HEK293 (cell line): ENCODE measurements around the gene BMP10.

Source experiments
- CTCF ChIA-PET: fragments of 350-600 bp; formaldehyde crosslinking; extraction: SDS; loops from one replicate; lab custom pipeline; 2021; ENCODE audit warnings: antibody characterized with exemption; lab: Yijun Ruan, JAX
- POLR2A ChIA-PET: fragments of 300-600 bp; formaldehyde crosslinking; extraction: SDS; loops from one replicate; lab custom pipeline; 2020; ENCODE audit warnings: antibody characterized with exemption, inconsistent platforms; lab: Yijun Ruan, JAX
- H3K27ac ChIP-seq: fragments of 200-500 bp; sonication (Bioruptor generic); 2 replicates; pipeline ENCODE4 v1.5.1; 2014; ENCODE audit warnings: low read depth, low read length, control low read depth, inconsistent platforms; ENCODE audit errors: extremely low read depth
- H3K36me3 ChIP-seq, 2 experiments: fragments of 200-500 bp in 1 of 2; sonication (Bioruptor generic) in 1 of 2; 1 replicate in 1 of 2; 2 replicates in 1 of 2; pipeline ENCODE4 v1.5.1; 2014 to 2017; ENCODE audit warnings: inconsistent platforms in 2 of 2, low read length in 2 of 2; ENCODE audit not compliant: control insufficient read depth in 2 of 2, insufficient read depth in 1 of 2
- H3K4me1 ChIP-seq: fragments of 200-500 bp; sonication (Bioruptor generic); 2 replicates; pipeline ENCODE4 v1.5.1; 2014; ENCODE audit warnings: mild to moderate bottlenecking, low read length, inconsistent platforms; ENCODE audit not compliant: control insufficient read depth, insufficient read depth
- H3K4me3 ChIP-seq: 2 replicates; pipeline ENCODE4 v1.5.1; 2011; ENCODE audit warnings: low read depth, mild to moderate bottlenecking, control low read depth, low read length, moderate library complexity
- H3K9me3 ChIP-seq: fragments of 200-500 bp; sonication (Bioruptor generic); 2 replicates; pipeline ENCODE4 v1.5.1; 2014; ENCODE audit warnings: low read depth, low read length, inconsistent platforms; ENCODE audit not compliant: control insufficient read depth, insufficient read depth
- OVOL3 ChIP-seq: fragments of 450-650 bp; formaldehyde crosslinking; IDR thresholded peaks from 2 replicates; pipeline ENCODE4 v1.5.1; 2016; ENCODE audit warnings: missing biosample characterization, missing genetic modification characterization
- REPIN1 ChIP-seq: fragments of 450-650 bp; formaldehyde crosslinking; IDR thresholded peaks from 2 replicates; pipeline ENCODE4 v1.5.1; 2017; ENCODE audit warnings: missing biosample characterization, missing genetic modification characterization, low read depth
- ZBTB7A ChIP-seq: fragments of 450-650 bp; formaldehyde crosslinking; IDR thresholded peaks from 2 replicates; pipeline ENCODE4 v1.5.1; 2016; ENCODE audit warnings: low read depth, missing biosample characterization, missing genetic modification characterization
- ZNF112 ChIP-seq: fragments of 450-650 bp; formaldehyde crosslinking; IDR thresholded peaks from 2 replicates; pipeline ENCODE4 v1.5.0; 2017; ENCODE audit warnings: missing biosample characterization, missing genetic modification characterization
- ZNF114 ChIP-seq: fragments of 450-650 bp; formaldehyde crosslinking; IDR thresholded peaks from 2 replicates; pipeline ENCODE4 v1.5.0; 2017; ENCODE audit warnings: missing biosample characterization, missing genetic modification characterization
- ZNF140 ChIP-seq: fragments of 450-650 bp; formaldehyde crosslinking; IDR thresholded peaks from 2 replicates; pipeline ENCODE4 v1.5.1; 2016; ENCODE audit warnings: missing biosample characterization, missing genetic modification characterization
- ZNF155 ChIP-seq: fragments of 450-650 bp; formaldehyde crosslinking; IDR thresholded peaks from 2 replicates; pipeline ENCODE4 v1.5.1; 2016; ENCODE audit warnings: missing biosample characterization, missing genetic modification characterization
- ZNF175 ChIP-seq: fragments of 450-650 bp; formaldehyde crosslinking; IDR thresholded peaks from 2 replicates; pipeline ENCODE4 v1.5.1; 2016; ENCODE audit warnings: missing biosample characterization, missing genetic modification characterization
- ZNF214 ChIP-seq: fragments of 450-650 bp; formaldehyde crosslinking; IDR thresholded peaks from 2 replicates; pipeline ENCODE4 v1.5.1; 2017; ENCODE audit warnings: missing biosample characterization, mild to moderate bottlenecking, missing genetic modification characterization, borderline replicate concordance
- ZNF394 ChIP-seq: fragments of 450-650 bp; formaldehyde crosslinking; IDR thresholded peaks from 2 replicates; pipeline ENCODE4 v1.5.1; 2016; ENCODE audit warnings: missing biosample characterization, missing genetic modification characterization, mild to moderate bottlenecking, moderate library complexity, borderline replicate concordance
- ZNF404 ChIP-seq: fragments of 450-650 bp; formaldehyde crosslinking; IDR thresholded peaks from 2 replicates; pipeline ENCODE4 v1.5.1; 2017; ENCODE audit warnings: missing biosample characterization, missing genetic modification characterization
- ZNF514 ChIP-seq: fragments of 450-650 bp; formaldehyde crosslinking; IDR thresholded peaks from 2 replicates; pipeline ENCODE4 v1.5.1; 2016; ENCODE audit warnings: missing biosample characterization, missing genetic modification characterization
- ZNF521 ChIP-seq: fragments of 450-650 bp; formaldehyde crosslinking; IDR thresholded peaks from 2 replicates; pipeline ENCODE4 v1.5.1; 2017; ENCODE audit warnings: missing biosample characterization, mild to moderate bottlenecking, missing genetic modification characterization
- ZNF530 ChIP-seq: fragments of 450-650 bp; formaldehyde crosslinking; IDR thresholded peaks from 2 replicates; pipeline ENCODE4 v1.5.1; 2016; ENCODE audit warnings: low read depth, missing biosample characterization, missing genetic modification characterization
- ZNF544 ChIP-seq: fragments of 450-650 bp; formaldehyde crosslinking; IDR thresholded peaks from 2 replicates; pipeline ENCODE4 v1.5.0; 2017; ENCODE audit warnings: missing biosample characterization, missing genetic modification characterization
- ZNF555 ChIP-seq: fragments of 450-650 bp; formaldehyde crosslinking; conservative IDR thresholded peaks from 2 replicates; pipeline ENCODE4 v1.5.1; 2017; ENCODE audit warnings: missing biosample characterization, mild to moderate bottlenecking, missing genetic modification characterization, inconsistent platforms
- ZNF626 ChIP-seq: fragments of 450-650 bp; sonication (Bioruptor Pico); formaldehyde crosslinking; IDR thresholded peaks from 2 replicates; pipeline ENCODE4 v1.5.1; 2018; ENCODE audit warnings: missing biosample characterization, missing genetic modification characterization, inconsistent platforms
- ZNF629 ChIP-seq: fragments of 450-650 bp; formaldehyde crosslinking; IDR thresholded peaks from 2 replicates; pipeline ENCODE4 v1.5.1; 2017; ENCODE audit warnings: missing biosample characterization, missing genetic modification characterization
- ZNF654 ChIP-seq: fragments of 450-650 bp; formaldehyde crosslinking; IDR thresholded peaks from 2 replicates; pipeline ENCODE4 v1.5.1; 2016; ENCODE audit warnings: low read depth, missing biosample characterization, missing genetic modification characterization
- ZNF658 ChIP-seq: fragments of 450-650 bp; formaldehyde crosslinking; IDR thresholded peaks from 2 replicates; pipeline ENCODE4; 2016; ENCODE audit warnings: missing biosample characterization, missing genetic modification characterization
- ZNF768 ChIP-seq: fragments of 450-650 bp; formaldehyde crosslinking; IDR thresholded peaks from 2 replicates; pipeline ENCODE4 v1.5.1; 2018; ENCODE audit warnings: missing biosample characterization, mild to moderate bottlenecking, missing genetic modification characterization
- ZNF791 ChIP-seq: fragments of 450-650 bp; formaldehyde crosslinking; IDR thresholded peaks from 2 replicates; pipeline ENCODE4 v1.5.1; 2016; ENCODE audit warnings: missing biosample characterization, missing genetic modification characterization
- TF ChIP-seq, protein P1 (sequence below): fragments of 450-650 bp; formaldehyde crosslinking; IDR thresholded peaks from 2 replicates; pipeline ENCODE4 v1.5.1; 2016; ENCODE audit warnings: missing biosample characterization, missing genetic modification characterization, low read depth
- TF ChIP-seq, protein P2 (sequence below): fragments of 450-650 bp; IDR thresholded peaks from 2 replicates; pipeline ENCODE4 v1.5.1; 2018; ENCODE audit warnings: missing biosample characterization, missing genetic modification characterization

BMP10 gene

GRCh38 chr2:68878753-68879152 lies 7.6 kb upstream of the BMP10 start:
- no peaks in the 10 kb centered on the region for H3K4me1 ChIP-seq
- H3K9me3 ChIP-seq: no peaks in the 10 kb centered on the region
- ChIA-PET CTCF (interaction anchor here (0.6 to 2.3 kb wide), 6 partner anchors 10 to 749 kb away, joined by 3 to 9 read pairs (median 4); no protein-coding TSS in a partner anchor), POLR2A (no interaction called here)
- H3K36me3 ChIP-seq: no peaks in the 10 kb centered on the region
- H3K4me3 ChIP-seq: no peak overlapping the region
- no peak overlapping the region for H3K27ac ChIP-seq
- TF ChIP-seq ZNF521 (tag by site-specific recombination): no peak
- TF ChIP-seq, protein P1, sequence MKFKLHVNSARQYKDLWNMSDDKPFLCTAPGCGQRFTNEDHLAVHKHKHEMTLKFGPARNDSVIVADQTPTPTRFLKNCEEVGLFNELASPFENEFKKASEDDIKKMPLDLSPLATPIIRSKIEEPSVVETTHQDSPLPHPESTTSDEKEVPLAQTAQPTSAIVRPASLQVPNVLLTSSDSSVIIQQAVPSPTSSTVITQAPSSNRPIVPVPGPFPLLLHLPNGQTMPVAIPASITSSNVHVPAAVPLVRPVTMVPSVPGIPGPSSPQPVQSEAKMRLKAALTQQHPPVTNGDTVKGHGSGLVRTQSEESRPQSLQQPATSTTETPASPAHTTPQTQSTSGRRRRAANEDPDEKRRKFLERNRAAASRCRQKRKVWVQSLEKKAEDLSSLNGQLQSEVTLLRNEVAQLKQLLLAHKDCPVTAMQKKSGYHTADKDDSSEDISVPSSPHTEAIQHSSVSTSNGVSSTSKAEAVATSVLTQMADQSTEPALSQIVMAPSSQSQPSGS (tag by site-specific recombination): peak; percentile 49

DNA sequence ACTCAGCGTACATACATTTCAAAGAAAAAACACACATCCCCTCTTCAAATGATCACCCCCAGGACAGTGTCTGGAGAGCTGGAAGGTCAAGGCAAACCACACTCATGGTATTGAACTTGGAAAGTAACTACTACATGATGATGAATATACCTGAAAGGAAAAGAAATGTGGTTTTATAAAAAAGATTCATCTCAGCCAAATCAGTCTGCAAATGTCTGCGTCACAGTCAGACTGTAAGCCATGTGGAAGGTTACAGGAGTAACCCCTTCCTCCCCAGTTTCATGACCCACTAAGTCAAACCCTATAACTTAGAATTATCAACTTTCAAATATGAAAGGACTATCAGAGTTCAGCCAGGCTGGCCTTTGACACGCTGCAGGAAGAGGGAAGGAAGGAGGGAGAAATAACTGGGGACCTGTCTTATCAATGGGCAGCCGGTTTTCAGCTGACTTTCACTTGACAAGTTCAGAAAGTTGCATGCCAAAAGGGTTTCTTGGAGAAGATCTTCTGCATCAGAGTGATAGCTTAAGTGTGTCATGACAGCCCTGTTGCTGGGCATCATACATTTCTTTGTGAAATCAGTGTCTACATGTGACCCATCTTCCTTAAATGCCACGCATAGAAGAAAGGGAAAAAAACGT lies 7.0 kb upstream of the BMP10 start:
- ChIA-PET POLR2A (no interaction called here), CTCF (interaction anchor here (0.9 to 2.3 kb wide), 2 partner anchors 10 to 126 kb away, joined by 3 to 7 read pairs; no protein-coding TSS in a partner anchor)
- Histone ChIP-seq H3K9me3 (no peaks in the 10 kb centered on the region), H3K4me1 (no peaks in the 10 kb centered on the region), H3K36me3 (no peaks in the 10 kb centered on the region), H3K4me3 (no peak overlapping the region), H3K27ac (no peak overlapping the region)
- TF ChIP-seq REPIN1 (tag by site-specific recombination) (no peak), ZNF530 (tag by site-specific recombination) (no peak), ZNF654 (tag by site-specific recombination) (no peak), ZNF768 (tag by site-specific recombination) (no peak), ZNF155 (no peak), ZNF544 (tag by site-specific recombination) (no peak), ZNF175 (tag by site-specific recombination) (no peak), ZNF514 (tag by site-specific recombination) (no peak), ZNF140 (tag by site-specific recombination) (no peak), ZNF114 (tag by site-specific recombination) (no peak), ZNF626 (tag by site-specific recombination) (no peak), ZNF214 (tag by site-specific recombination) (no peak), OVOL3 (tag by site-specific recombination) (no peak)
- TF ChIP-seq, protein P2, sequence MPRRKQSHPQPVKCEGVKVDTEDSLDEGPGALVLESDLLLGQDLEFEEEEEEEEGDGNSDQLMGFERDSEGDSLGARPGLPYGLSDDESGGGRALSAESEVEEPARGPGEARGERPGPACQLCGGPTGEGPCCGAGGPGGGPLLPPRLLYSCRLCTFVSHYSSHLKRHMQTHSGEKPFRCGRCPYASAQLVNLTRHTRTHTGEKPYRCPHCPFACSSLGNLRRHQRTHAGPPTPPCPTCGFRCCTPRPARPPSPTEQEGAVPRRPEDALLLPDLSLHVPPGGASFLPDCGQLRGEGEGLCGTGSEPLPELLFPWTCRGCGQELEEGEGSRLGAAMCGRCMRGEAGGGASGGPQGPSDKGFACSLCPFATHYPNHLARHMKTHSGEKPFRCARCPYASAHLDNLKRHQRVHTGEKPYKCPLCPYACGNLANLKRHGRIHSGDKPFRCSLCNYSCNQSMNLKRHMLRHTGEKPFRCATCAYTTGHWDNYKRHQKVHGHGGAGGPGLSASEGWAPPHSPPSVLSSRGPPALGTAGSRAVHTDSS (tag by site-specific recombination): no peak

DNA sequence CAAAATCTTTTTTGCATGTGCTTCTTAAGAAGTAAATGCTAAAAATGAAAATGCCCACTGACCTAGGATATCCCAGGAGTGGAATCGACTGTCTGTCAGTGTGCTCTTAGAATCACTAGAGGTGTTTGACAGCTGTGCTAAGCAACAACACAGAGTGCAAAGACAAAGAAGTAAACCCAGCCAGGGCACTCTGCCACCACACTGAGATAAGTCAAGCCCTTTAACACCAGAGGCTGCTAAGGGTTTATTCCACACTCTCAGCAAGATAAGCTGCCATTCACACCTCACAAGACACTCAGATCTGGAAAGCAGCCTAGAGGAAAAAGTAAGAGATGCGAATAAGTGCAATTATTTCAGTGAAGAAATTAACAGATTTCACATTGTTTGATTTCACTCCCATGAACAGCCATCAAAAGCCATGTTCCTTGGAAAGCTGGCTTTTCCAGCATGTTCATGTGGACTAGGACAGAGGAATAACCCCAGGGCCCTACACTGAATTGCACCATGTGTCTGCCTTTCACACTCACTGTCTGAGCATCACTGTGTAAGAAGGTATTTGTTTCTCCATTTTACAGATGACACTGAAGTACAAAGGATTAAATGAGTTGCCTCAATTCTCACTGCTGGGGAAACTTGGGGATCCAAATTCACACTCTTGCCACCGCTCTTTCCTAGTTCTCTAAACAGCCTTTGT lies 6.0 kb upstream of the BMP10 start:
- Histone ChIP-seq H3K36me3 (no peaks in the 10 kb centered on the region), H3K4me3 (no peak overlapping the region), H3K9me3 (no peaks in the 10 kb centered on the region), H3K4me1 (no peaks in the 10 kb centered on the region), H3K27ac (no peak overlapping the region)
- ChIA-PET POLR2A (no interaction called here), CTCF (interaction anchor here (1.0 to 2.3 kb wide), 2 partner anchors 9 to 125 kb away, joined by 5 to 7 read pairs; no protein-coding TSS in a partner anchor)
- TF ChIP-seq ZNF555 (tag by site-specific recombination) (no peak), ZBTB7A (tag by site-specific recombination) (no peak), ZNF394 (no peak), ZNF112 (no peak), ZNF791 (tag by site-specific recombination) (no peak), ZNF658 (tag by site-specific recombination) (no peak), ZNF629 (no peak), ZNF404 (tag by site-specific recombination) (no peak)
